ENCODE results near the gene UBQLN3.

DNA sequence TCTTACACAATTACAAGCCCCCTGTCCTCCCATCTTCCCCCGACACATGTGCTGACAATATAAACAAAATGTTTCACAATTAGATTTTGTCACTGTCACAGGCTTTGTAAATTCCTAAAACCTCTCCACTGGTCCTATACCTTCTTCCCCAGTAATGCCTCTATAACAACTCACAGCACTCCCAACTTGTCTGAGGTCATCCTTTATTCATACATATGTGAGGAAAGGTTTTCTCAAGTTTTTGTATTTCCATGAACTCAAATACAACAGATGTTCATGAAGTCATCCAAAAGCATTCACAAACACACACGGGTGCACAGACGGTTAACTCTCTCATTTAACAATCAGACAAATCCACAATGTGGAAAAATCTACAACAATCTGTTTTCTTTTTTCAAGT lies 36.7 kb upstream of the UBQLN3 start:
- no peak for TF ChIP-seq POLR2AphosphoS5 (IDR thresholded peaks at IDR 0.05; ENCODE audit: low read depth, low read length)
- TF ChIP-seq POLR2A (IDR thresholded peaks at IDR 0.05; ENCODE audit: low read depth, low read length), result no peak

All from GM12892 (cell line).